GM12878 (cell line): ENCODE data around the gene CDH18. TPM values are rescaled to one million over a fixed set of nuclear protein-coding genes. Genes with fewer than 3 reads are reported as not detected.

Experiments used
- ATAC-seq: fragments of 200-7000 bp; cut with Tn5 transposase; 3 replicates; pipeline ENCODE4 v1.9.1; 2020; ENCODE audit warnings: mild to moderate bottlenecking, moderate library complexity
- BruUV-seq: library from RNA; stranded (reverse); fragments of 400-500 nt; replicated peaks from 2 replicates; lab custom pipeline; 2021; lab: Mats Ljungman, UMichigan
- CTCF ChIA-PET: fragments of 300-600 bp; sonication (Branson Sonifier 250); formaldehyde crosslinking; extraction: SDS; loops from one replicate; lab custom pipeline; 2021; ENCODE audit warnings: inconsistent platforms; lab: Yijun Ruan, JAX
- POLR2A ChIA-PET: fragments of 350-600 bp; formaldehyde crosslinking; extraction: SDS; loops from one replicate; lab custom pipeline; 2021; ENCODE audit warnings: inconsistent platforms; lab: Charles Lee
- RAD21 ChIA-PET: fragments of 300-600 bp; sonication (Branson Sonifier 250); formaldehyde crosslinking; loops from one replicate; lab custom pipeline; 2023; ENCODE audit warnings: antibody characterized with exemption; ENCODE audit not compliant: unreplicated experiment; lab: Charles Lee
- SMC1A ChIA-PET: fragments of 300-600 bp; sonication (Branson Sonifier 250); formaldehyde crosslinking; loops from one replicate; lab custom pipeline; 2023; ENCODE audit not compliant: unreplicated experiment, uncharacterized antibody; lab: Charles Lee
- DNase-seq: peaks from one replicate; pipeline ENCODE4 v3.0.0-alpha.2; 2011; ENCODE audit warnings: low read depth, low spot score
- FAIRE-seq: peaks from 3 replicates; lab custom pipeline; 2011; peaks lifted over from hg19 to GRCh38; lab: Jason Lieb, UNC
- H2AFZ ChIP-seq: 2 replicates; pipeline ENCODE4 v1.6.0; 2011; ENCODE audit warnings: low read depth, low read length, control low read depth; ENCODE audit not compliant: control insufficient read depth
- H3K27ac ChIP-seq: 2 replicates; pipeline ENCODE4 v1.5.1; 2011; ENCODE audit warnings: control low read depth; ENCODE audit not compliant: control insufficient read depth, insufficient read depth
- H3K27me3 ChIP-seq, 2 experiments: replicated peaks in 1 of 2; 2 replicates each; pipeline versions ENCODE4 v1.6.0 to v1.6.1; 2011; ENCODE audit warnings: low read length in 1 of 2; ENCODE audit not compliant: control insufficient read depth in 2 of 2, insufficient read depth in 2 of 2
- H3K36me3 ChIP-seq, 2 experiments: 2 replicates each; pipeline ENCODE4 v1.5.1; 2011; ENCODE audit warnings: low read length in 1 of 2; ENCODE audit not compliant: control insufficient read depth in 2 of 2, insufficient read depth in 2 of 2
- H3K4me1 ChIP-seq: 2 replicates; pipeline ENCODE4 v1.6.1; 2011; ENCODE audit warnings: mild to moderate bottlenecking, low read length, moderate library complexity, mixed read lengths; ENCODE audit not compliant: control insufficient read depth, insufficient read depth
- H3K4me2 ChIP-seq: 2 replicates; pipeline ENCODE4 v1.6.0; 2011; ENCODE audit warnings: control low read depth; ENCODE audit not compliant: control insufficient read depth, insufficient read depth
- H3K4me3 ChIP-seq: fragments of 200-600 bp; sonication (generic); 2 replicates; pipeline ENCODE4 v1.5.1; 2016
- H3K79me2 ChIP-seq: 2 replicates; pipeline ENCODE4 v1.6.0; 2011; ENCODE audit warnings: low read length; ENCODE audit not compliant: control insufficient read depth, insufficient read depth
- H3K9ac ChIP-seq: 2 replicates; pipeline ENCODE4 v1.8.0; 2011; ENCODE audit warnings: low read length, control low read depth, mixed read lengths; ENCODE audit not compliant: control insufficient read depth, insufficient read depth
- H3K9me3 ChIP-seq: replicated peaks from 3 replicates; pipeline ENCODE4 v1.5.1; 2011; ENCODE audit warnings: mild to moderate bottlenecking, low read length; ENCODE audit not compliant: control insufficient read depth, insufficient read depth
- H4K20me1 ChIP-seq: 2 replicates; pipeline ENCODE4 v1.6.0; 2011; ENCODE audit not compliant: control insufficient read depth, insufficient read depth
- BCLAF1 ChIP-seq: fragments of 450-650 bp; IDR thresholded peaks from 2 replicates; pipeline ENCODE4 v1.6.1; 2017; ENCODE audit warnings: antibody characterized with exemption, mild to moderate bottlenecking, moderate library complexity
- CEBPZ ChIP-seq: fragments of 150-350 bp; IDR thresholded peaks from 2 replicates; pipeline ENCODE4 v1.6.1; 2016; ENCODE audit warnings: low read depth, low read length
- CHD4 ChIP-seq: fragments of 200-600 bp; sonication (generic); IDR thresholded peaks from 2 replicates; pipeline ENCODE4 v1.6.1; 2016; ENCODE audit warnings: mild to moderate bottlenecking
- ETV6 ChIP-seq, 2 experiments: fragments of 450-650 bp in 1 of 2; IDR thresholded peaks in 1 of 2; conservative IDR thresholded peaks in 1 of 2; 2 replicates each; pipeline ENCODE4 v1.6.1; 2014; ENCODE audit warnings: antibody characterized with exemption in 1 of 2, borderline replicate concordance in 1 of 2, low read depth in 1 of 2, mild to moderate bottlenecking in 1 of 2, moderate library complexity in 1 of 2
- NFXL1 ChIP-seq: fragments of 450-650 bp; IDR thresholded peaks from 2 replicates; pipeline ENCODE4 v1.6.1; 2017; ENCODE audit warnings: antibody characterized with exemption, mild to moderate bottlenecking, borderline replicate concordance
- POLR2AphosphoS2 ChIP-seq: IDR thresholded peaks from 2 replicates; pipeline ENCODE4 v1.6.1; 2011; ENCODE audit warnings: low read depth, mild to moderate bottlenecking, low read length, improper control_type of control experiment, moderate library complexity
- SIX5 ChIP-seq: IDR thresholded peaks from 2 replicates; pipeline ENCODE4 v1.6.1; 2011; ENCODE audit warnings: mild to moderate bottlenecking, low read depth, low read length, moderate library complexity; ENCODE audit not compliant: severe bottlenecking
- SP1 ChIP-seq: IDR thresholded peaks from one replicate; pipeline ENCODE4 v1.6.1; 2011; ENCODE audit warnings: low read depth, low read length
- STAT1 ChIP-seq: fragments of 450-650 bp; conservative IDR thresholded peaks from 2 replicates; pipeline ENCODE4 v1.6.1; 2014; ENCODE audit warnings: antibody characterized with exemption, mild to moderate bottlenecking
- ZNF384 ChIP-seq: IDR thresholded peaks from 2 replicates; pipeline ENCODE4 v1.6.1; 2012; ENCODE audit warnings: low read depth, mild to moderate bottlenecking, low read length, improper control_type of control experiment, borderline replicate concordance
- ZNF592 ChIP-seq: fragments of 450-650 bp; IDR thresholded peaks from 2 replicates; pipeline ENCODE4 v1.6.1; 2017; ENCODE audit warnings: mild to moderate bottlenecking, moderate library complexity
- WGBS: methylation state at CpG from one replicate; pipeline ENCODE4 v1.1.6; 2016; ENCODE audit warnings: low lambda C conversion rate; ENCODE audit not compliant: insufficient replicate concordance, insufficient coverage; ENCODE audit errors: missing lambda C conversion rate; 5-methylcytosine and 5-hydroxymethylcytosine counted together
- in situ Hi-C: fragments of 300-500 bp; cut with MboI; formaldehyde crosslinking; loops from 9 replicates; pipeline ENCODE4 v1.14.3; 2018; ENCODE audit warnings: mixed read lengths
- intact Hi-C: fragments of 100-400 bp; cut with micrococcal nuclease; formaldehyde crosslinking; loops from one replicate; pipeline ENCODE4 v1.14.2; 2022; ENCODE audit not compliant: unreplicated experiment
- polyA plus RNA-seq, 11 experiments: library from polyadenylated mRNA; depleted of rRNA in 4 of 11; unstranded in 6 of 11; stranded (reverse) in 5 of 11; fragments of >200 nt; fragmentation: Nextera tagmentation in 4 of 11; fragmentation: Illumina TruSeq in 1 of 11; extraction: Ambion mirVana in 4 of 11; extraction: Trizol in 1 of 11; gene quantifications; 1 replicate in 1 of 11; 2 replicates in 10 of 11; pipeline versions ENCODE4 v1.2.1 to v1.2.3, GENCODE V29; 2011 to 2016; ENCODE audit warnings: inconsistent platforms in 2 of 11, missing spikeins in 2 of 11, low read depth in 1 of 11
- total RNA-seq, 4 experiments: library from RNA; depleted of rRNA in 3 of 4; stranded (reverse); fragments of >200 nt in 3 of 4; fragmentation: Illumina TruSeq in 1 of 4; extraction: Trizol in 1 of 4; gene quantifications; 2 replicates each; pipeline versions ENCODE4 v1.2.1 to v1.2.3, GENCODE V29; 2013 to 2021

Gene CDH18
- total and polyA plus RNA-seq, 10 of the 15 experiments (the other 5 are each of a cell fraction or from before 2014, with no cell fraction given) = 0.41 TPM; not detected in 9

- TF ChIP-seq CEBPZ (no peak), POLR2AphosphoS2 (no peak), SIX5 (no peak), ZNF592 (no peak), NFXL1 (no peak)
Observed at GRCh38 chr5:19745247-19745646, 242.8 kb downstream of the CDH18 start (continued).

- Histone ChIP-seq H3K27me3 (no peaks in the 10 kb centered on the region), H3K36me3 (no peaks in the 10 kb centered on the region), H3K4me2 (no peak overlapping the region), H3K4me1 (no peaks in the 10 kb centered on the region), H3K27ac (no peak overlapping the region), H3K9ac (no peak overlapping the region), H4K20me1 (no peaks in the 10 kb centered on the region), H3K4me3 (no peak overlapping the region), H2AFZ (no peak overlapping the region), H3K9me3 (no peaks in the 10 kb centered on the region), H3K79me2 (no peaks in the 10 kb centered on the region)
- no TSS peak for BruUV-seq
- ATAC-seq (no peak), DNase-seq (no peak), FAIRE-seq (no peak)
- intact Hi-C loops = no loop called here
- ChIA-PET CTCF (no interaction called here), SMC1A (no interaction called here), POLR2A (no interaction called here), RAD21 (no interaction called here)
- WGBS = 82% methylated on average over 1 of the region's 1 CpG
- in situ Hi-C loops = no loop called here
- TF ChIP-seq ZNF384 (no peak), CHD4 (no peak), ETV6 (conservative IDR thresholded peaks at IDR 0.05 in 1 of 2, IDR thresholded peaks at IDR 0.05 in 1 of 2; ENCODE audit: borderline replicate concordance in 1 of 2, low read depth in 1 of 2) (no peak), SP1 (no peak), BCLAF1 (no peak), STAT1 (no peak)
Observed at GRCh38 chr5:19739671-19740070, 248.3 kb downstream of the CDH18 start.
